ENCODE measurements around the gene RBFOX2.
"Not testable (repeated sequence)": the region's sequence is repeated elsewhere in the genome, so short reads cannot be mapped to it uniquely, and the experiment has no call there.

RBFOX2 gene

GRCh38 chr22:36008131-36008530 is 20.5 kb downstream of the RBFOX2 start:
- ATAC-seq, result no peak
- no peak for DNase-seq

- no peak for DNase-seq
- no peak for ATAC-seq
These were observed 24.5 kb downstream of the RBFOX2 start for GRCh38 chr22:36003972-36004674.

- ATAC-seq, result no peak
- no peak for DNase-seq
These were observed 25.8 kb downstream of the RBFOX2 start for GRCh38 chr22:36002718-36003260.

GRCh38 chr22:36002084-36002483 is 26.5 kb downstream of the RBFOX2 start:
- no peak for ATAC-seq
- no peak for DNase-seq

GRCh38 chr22:35998748-35999147 is 29.9 kb downstream of the RBFOX2 start:
- ATAC-seq, result no peak

GRCh38 chr22:35997438-35997837 is 31.2 kb downstream of the RBFOX2 start:
- DNase-seq, result no peak
- ATAC-seq, result no peak

More at GRCh38 chr22:35998748-35999147, 29.9 kb downstream of the RBFOX2 start:
- DNase-seq, result no peak

- ATAC-seq (no peak), DNase-seq (no peak)
These were observed 32.0 kb downstream of the RBFOX2 start for GRCh38 chr22:35996596-35996995.

- no peak for ATAC-seq
- no peak for DNase-seq
These were observed 32.9 kb downstream of the RBFOX2 start for GRCh38 chr22:35995772-35996171.

- DNase-seq (no peak), ATAC-seq (no peak)
These were observed 33.3 kb downstream of the RBFOX2 start for GRCh38 chr22:35995348-35995747.

GRCh38 chr22:35993727-35994126 is 34.9 kb downstream of the RBFOX2 start:
- not testable (repeated sequence) for DNase-seq, ATAC-seq

GRCh38 chr22:35993048-35993714 is 35.4 kb downstream of the RBFOX2 start:
- ATAC-seq, result no peak
- no peak for DNase-seq

GRCh38 chr22:35991168-35991567 is 37.5 kb downstream of the RBFOX2 start:
- ATAC-seq (no peak), DNase-seq (no peak)

- no peak for DNase-seq
- no peak for ATAC-seq
These were observed 40.6 kb downstream of the RBFOX2 start for GRCh38 chr22:35988030-35988429.

- no peak for ATAC-seq
- no peak for DNase-seq
These were observed 41.1 kb downstream of the RBFOX2 start for GRCh38 chr22:35987487-35987886.

GRCh38 chr22:35986088-35986487 is 42.5 kb downstream of the RBFOX2 start:
- ATAC-seq, result no peak

GRCh38 chr22:35985371-35985770 is 43.3 kb downstream of the RBFOX2 start:
- ATAC-seq (no peak), DNase-seq (no peak)

More at GRCh38 chr22:35986088-35986487, 42.5 kb downstream of the RBFOX2 start:
- no peak for DNase-seq

GRCh38 chr22:35984183-35985175 is 44.1 kb downstream of the RBFOX2 start:
- no peak for ATAC-seq
- DNase-seq, result no peak

- ATAC-seq (no peak), DNase-seq (no peak)
These were observed 46.7 kb downstream of the RBFOX2 start for GRCh38 chr22:35981900-35982299.

- DNase-seq, result no peak
These were observed 49.7 kb downstream of the RBFOX2 start for GRCh38 chr22:35978889-35979288.

GRCh38 chr22:35978201-35978600 is 50.4 kb downstream of the RBFOX2 start:
- ATAC-seq, result no peak
- DNase-seq, result no peak

More at GRCh38 chr22:35978889-35979288, 49.7 kb downstream of the RBFOX2 start:
- ATAC-seq, result no peak

- DNase-seq, result no peak
- no peak for ATAC-seq
These were observed 51.5 kb downstream of the RBFOX2 start for GRCh38 chr22:35977136-35977535.

GRCh38 chr22:35973388-35973787 is 55.2 kb downstream of the RBFOX2 start:
- no peak for DNase-seq
- ATAC-seq, result no peak
